Caco-2 (cell line): ENCODE results near the gene FLAD1. TPM values are rescaled to one million over a fixed set of nuclear protein-coding genes. Genes with fewer than 3 reads are reported as not detected.
A peak's percentile ranks its signal among the peaks of the same experiment; 100 is the strongest.

Source experiments
- BruUV-seq: library from RNA; stranded (reverse); fragments of 400-500 nt; replicated peaks from 2 replicates; lab custom pipeline; 2021; lab: Mats Ljungman, UMichigan
- CTCF ChIA-PET: fragments of 300-600 bp; sonication (Branson Sonifier 250); formaldehyde crosslinking; loops from one replicate; lab custom pipeline; 2022; ENCODE audit warnings: antibody characterized with exemption; lab: Charles Lee
- POLR2A ChIA-PET: fragments of 300-600 bp; sonication (Branson Sonifier 250); formaldehyde crosslinking; loops from one replicate; lab custom pipeline; 2022; ENCODE audit warnings: antibody characterized with exemption; lab: Charles Lee
- DNase-seq, 2 experiments: peaks; one replicate each; pipeline versions ENCODE4 v3.0.0 to v3.0.0-alpha.2; 2020 to 2022
- H3K27me3 ChIP-seq: replicated peaks from 2 replicates; pipeline ENCODE4 v1.6.0; 2011; ENCODE audit warnings: low read length; ENCODE audit not compliant: control insufficient read depth, insufficient read depth
- H3K36me3 ChIP-seq: 2 replicates; pipeline ENCODE4 v1.5.1; 2011; ENCODE audit warnings: low read length; ENCODE audit not compliant: control insufficient read depth, insufficient read depth
- H3K4me1 ChIP-seq: fragments of 250-450 bp; sonication (Bioruptor Pico); 2 replicates; pipeline ENCODE4 v1.5.1; 2020; ENCODE audit warnings: mild to moderate bottlenecking
- H3K4me3 ChIP-seq: 2 replicates; pipeline ENCODE4 v1.5.1; 2011; ENCODE audit warnings: low read depth, mild to moderate bottlenecking, control low read depth, low read length
- H3K9me3 ChIP-seq: fragments of 250-450 bp; sonication (Bioruptor Pico); 2 replicates; pipeline ENCODE4 v1.5.1; 2020; ENCODE audit warnings: mild to moderate bottlenecking, moderate library complexity
- H3K27ac Mint-ChIP-seq: one replicate; pipeline ENCODE4 v1.8.0; 2022; ENCODE audit warnings: mixed read lengths; ENCODE audit not compliant: unreplicated experiment
- H3K27me3 Mint-ChIP-seq: one replicate; pipeline ENCODE4 v1.8.0; 2022; ENCODE audit warnings: mixed read lengths; ENCODE audit not compliant: insufficient read depth, unreplicated experiment
- H3K36me3 Mint-ChIP-seq: one replicate; pipeline ENCODE4 v1.8.0; 2022; ENCODE audit warnings: mild to moderate bottlenecking, mixed read lengths; ENCODE audit not compliant: insufficient read depth, unreplicated experiment
- H3K4me1 Mint-ChIP-seq: one replicate; pipeline ENCODE4 v1.8.0; 2022; ENCODE audit warnings: low read depth, mixed read lengths; ENCODE audit not compliant: unreplicated experiment
- H3K4me3 Mint-ChIP-seq: one replicate; pipeline ENCODE4 v1.8.0; 2022; ENCODE audit warnings: mild to moderate bottlenecking, moderate library complexity, mixed read lengths; ENCODE audit not compliant: unreplicated experiment
- H3K9me3 Mint-ChIP-seq: one replicate; pipeline ENCODE4 v1.8.0; 2022; ENCODE audit warnings: mixed read lengths; ENCODE audit not compliant: unreplicated experiment
- CTCF ChIP-seq, 2 experiments: fragments of 200-600 bp in 1 of 2; IDR thresholded peaks; 1 replicate in 1 of 2; 2 replicates in 1 of 2; pipeline versions ENCODE4 v1.5.1 to v1.8.0; 2011 to 2022; ENCODE audit warnings: antibody characterized with exemption in 1 of 2, control low read depth in 1 of 2, inconsistent platforms in 1 of 2, low read depth in 1 of 2, low read length in 1 of 2, mild to moderate bottlenecking in 1 of 2, moderate library complexity in 1 of 2; ENCODE audit not compliant: insufficient read depth in 1 of 2, severe bottlenecking in 1 of 2, unreplicated experiment in 1 of 2
- intact Hi-C: fragments of 100-400 bp; cut with micrococcal nuclease; formaldehyde crosslinking; loops from one replicate; pipeline ENCODE4 v1.10.0; 2022; ENCODE audit not compliant: unreplicated experiment
- total RNA-seq: library from RNA; stranded (reverse); gene quantifications from 2 replicates; pipeline ENCODE4 v1.2.3, GENCODE V29; 2022

FLAD1 gene
- total RNA-seq, 1 experiment from 2014 or later = 51.3 TPM

GRCh38 chr1:154938604-154939399 is 44.3 kb upstream of the FLAD1 start:
- CTCF ChIA-PET = interaction anchor here (0.7 kb wide), 1 partner anchor 79 kb away, joined by 3 read pairs; no protein-coding TSS in a partner anchor
- Histone ChIP-seq H3K9me3 (no peaks in the 10 kb centered on the region), H3K36me3 (no peaks in the 10 kb centered on the region), H3K27me3 (no peaks in the 10 kb centered on the region), H3K4me3 (no peak overlapping the region), H3K4me1 (peaks cover 6% of the 10 kb centered on the region)
- Mint-ChIP-seq H3K27ac (peak overlapping the region; percentile 99), H3K27me3 (no peaks in the 10 kb centered on the region), H3K36me3 (peaks cover 23% of the 10 kb centered on the region), H3K9me3 (no peaks in the 10 kb centered on the region), H3K4me1 (peaks cover 19% of the 10 kb centered on the region), H3K4me3 (peak overlapping the region; percentile 87)
- no TSS peak for BruUV-seq
- intact Hi-C loops = no loop called here
- POLR2A ChIA-PET = interaction anchor here (0.6 to 1.1 kb wide), 2 partner anchors 35 kb away, joined by 3 to 4 read pairs; no protein-coding TSS in a partner anchor
- no peak for TF ChIP-seq CTCF (IDR thresholded peaks at IDR 0.05; ENCODE audit: insufficient read depth in 1 of 2, low read depth in 1 of 2, low read length in 1 of 2, severe bottlenecking in 1 of 2, unreplicated experiment in 1 of 2)
- DNase-seq = no peak

- Histone ChIP-seq H3K4me3 (no peak overlapping the region), H3K9me3 (no peaks in the 10 kb centered on the region), H3K4me1 (peaks cover 18% of the 10 kb centered on the region), H3K27me3 (no peaks in the 10 kb centered on the region), H3K36me3 (no peaks in the 10 kb centered on the region)
- intact Hi-C loops = no loop called here
- Mint-ChIP-seq H3K27ac (no peak overlapping the region), H3K36me3 (peaks cover 23% of the 10 kb centered on the region), H3K4me1 (peaks cover 31% of the 10 kb centered on the region), H3K27me3 (no peaks in the 10 kb centered on the region), H3K9me3 (no peaks in the 10 kb centered on the region), H3K4me3 (no peak overlapping the region)
- no TSS peak for BruUV-seq
- no peak for DNase-seq
- no peak for TF ChIP-seq CTCF (IDR thresholded peaks at IDR 0.05; ENCODE audit: insufficient read depth in 1 of 2, low read depth in 1 of 2, low read length in 1 of 2, severe bottlenecking in 1 of 2, unreplicated experiment in 1 of 2)
- POLR2A ChIA-PET = interaction anchor here (0.6 to 0.8 kb wide), 2 partner anchors 21 to 35 kb away, joined by 4 to 6 read pairs; partner anchors contain the start of gene PYGO2
- CTCF ChIA-PET = interaction anchor here (0.5 kb wide), 1 partner anchor 8 kb away, joined by 3 read pairs; no protein-coding TSS in a partner anchor
These were observed 43.0 kb upstream of the FLAD1 start for GRCh38 chr1:154940213-154940560.

- DNase-seq = no peak
- Histone ChIP-seq H3K4me1 (peaks cover 18% of the 10 kb centered on the region), H3K27me3 (no peaks in the 10 kb centered on the region), H3K9me3 (no peaks in the 10 kb centered on the region), H3K36me3 (no peaks in the 10 kb centered on the region), H3K4me3 (no peak overlapping the region)
- no TSS peak for BruUV-seq
- Mint-ChIP-seq H3K4me3 (no peak overlapping the region), H3K36me3 (peaks cover 23% of the 10 kb centered on the region), H3K9me3 (no peaks in the 10 kb centered on the region), H3K27me3 (no peaks in the 10 kb centered on the region), H3K27ac (peak overlapping the region; percentile 53), H3K4me1 (peaks cover 31% of the 10 kb centered on the region)
- CTCF ChIA-PET = interaction anchor here (0.5 to 0.6 kb wide), 3 partner anchors 8 to 55 kb away, joined by 3 to 5 read pairs (median 3); no protein-coding TSS in a partner anchor
- POLR2A ChIA-PET = interaction anchor here (0.6 to 0.8 kb wide), 2 partner anchors 21 to 35 kb away, joined by 4 to 6 read pairs; partner anchors contain the start of gene PYGO2
- no peak for TF ChIP-seq CTCF (IDR thresholded peaks at IDR 0.05; ENCODE audit: insufficient read depth in 1 of 2, low read depth in 1 of 2, low read length in 1 of 2, severe bottlenecking in 1 of 2, unreplicated experiment in 1 of 2)
- intact Hi-C loops = no loop called here
These were observed 42.4 kb upstream of the FLAD1 start for GRCh38 chr1:154940651-154941194.
